ENCODE data around the gene FAAP20.

Gene FAAP20, protein sequence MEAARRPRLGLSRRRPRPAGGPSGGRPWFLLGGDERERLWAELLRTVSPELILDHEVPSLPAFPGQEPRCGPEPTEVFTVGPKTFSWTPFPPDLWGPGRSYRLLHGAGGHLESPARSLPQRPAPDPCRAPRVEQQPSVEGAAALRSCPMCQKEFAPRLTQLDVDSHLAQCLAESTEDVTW

GRCh38 chr1:2194319-2194897, at the start of gene FAAP20:
Gene FAAP20 (minus strand): TSS chr1:2194772. CDS start chr1:2194749, 23 bp downstream.
- DNase-seq = peak; percentile 11

GRCh38 chr1:2242814-2243725, 48.5 kb upstream of the FAAP20 start:
- DNase-seq = no peak

GRCh38 chr1:2241820-2242219, 47.2 kb upstream of the FAAP20 start:
- no peak for DNase-seq

DNA sequence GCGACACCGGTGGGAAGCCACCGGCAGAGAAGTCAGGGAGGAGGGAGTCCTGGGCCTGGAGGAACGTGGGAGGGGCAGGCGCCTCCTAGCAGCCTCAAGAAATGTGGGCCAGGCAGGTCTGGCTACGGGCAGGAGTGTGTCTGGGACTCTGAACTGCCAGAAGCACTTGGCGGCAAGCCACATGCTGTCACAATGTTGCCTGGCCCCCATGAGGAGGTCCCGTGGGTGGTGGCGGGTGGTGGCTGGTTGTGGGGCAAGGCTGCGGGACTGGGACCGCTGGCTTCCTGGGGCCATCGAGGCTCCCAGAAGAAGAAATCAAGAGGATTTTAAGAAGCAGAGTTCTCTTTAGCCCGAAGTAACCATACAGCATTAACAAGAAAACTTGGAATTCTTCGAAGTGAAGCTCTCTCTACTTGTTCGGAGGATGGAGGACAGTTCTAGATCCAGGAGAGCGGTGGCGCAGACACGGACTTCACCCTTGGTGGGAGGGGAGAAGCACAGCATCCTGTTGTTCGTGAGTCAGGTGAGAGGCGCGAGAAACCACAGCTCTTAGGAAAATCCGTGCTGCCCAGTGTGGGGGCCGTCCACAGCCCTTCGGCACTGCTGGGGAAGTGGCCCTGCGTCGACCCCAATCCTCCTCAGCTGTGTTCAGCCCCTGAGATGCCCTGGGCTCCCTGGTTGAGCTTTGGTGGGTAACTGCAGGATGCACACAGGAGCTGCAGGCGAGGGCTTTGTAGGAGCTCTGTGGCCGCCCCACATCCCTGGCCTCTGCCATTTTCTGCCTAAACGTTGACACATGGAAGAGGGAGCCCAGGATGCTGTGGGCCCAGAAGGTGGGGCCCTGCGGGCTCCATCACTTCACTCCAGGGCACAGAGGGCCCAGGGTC, 45.9 kb upstream of the FAAP20 start:
- no peak for DNase-seq

DNA sequence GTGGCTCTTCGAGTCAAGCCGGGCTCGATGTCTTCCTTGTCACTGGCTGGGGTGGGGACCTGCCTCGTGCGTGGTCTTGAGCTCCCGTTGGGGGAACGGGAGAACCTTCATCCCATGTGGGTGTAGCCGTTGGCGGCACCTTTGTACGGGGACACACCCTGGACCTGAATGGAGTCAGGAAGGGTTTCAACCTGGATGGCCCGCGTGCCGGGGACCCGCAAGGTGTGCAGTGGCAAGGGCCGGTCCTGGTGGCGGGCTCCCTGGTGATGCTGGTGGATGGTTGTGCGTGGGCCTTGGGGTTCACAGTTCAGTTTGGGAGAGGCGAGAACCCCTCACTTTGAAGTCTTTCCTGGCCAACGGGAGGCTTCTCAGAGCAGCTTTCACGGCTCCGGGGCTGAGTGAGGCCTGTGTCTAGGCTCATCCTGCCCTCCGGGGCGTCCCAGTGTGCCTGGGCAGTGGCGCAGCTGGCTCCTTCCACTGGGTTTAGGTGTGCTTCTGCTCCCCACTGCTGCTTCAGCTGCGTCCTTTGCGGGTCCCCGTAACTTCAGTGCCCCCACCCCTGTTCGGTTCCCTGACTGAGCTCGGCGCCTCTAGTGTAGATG, 44.9 kb upstream of the FAAP20 start:
- no peak for DNase-seq

- no peak for DNase-seq
Observed at GRCh38 chr1:2239013-2239370, 44.4 kb upstream of the FAAP20 start.

- no peak for DNase-seq
Observed at GRCh38 chr1:2238361-2239012, 43.9 kb upstream of the FAAP20 start.

- no peak for DNase-seq
Observed at GRCh38 chr1:2237773-2238172, 43.2 kb upstream of the FAAP20 start.

DNA sequence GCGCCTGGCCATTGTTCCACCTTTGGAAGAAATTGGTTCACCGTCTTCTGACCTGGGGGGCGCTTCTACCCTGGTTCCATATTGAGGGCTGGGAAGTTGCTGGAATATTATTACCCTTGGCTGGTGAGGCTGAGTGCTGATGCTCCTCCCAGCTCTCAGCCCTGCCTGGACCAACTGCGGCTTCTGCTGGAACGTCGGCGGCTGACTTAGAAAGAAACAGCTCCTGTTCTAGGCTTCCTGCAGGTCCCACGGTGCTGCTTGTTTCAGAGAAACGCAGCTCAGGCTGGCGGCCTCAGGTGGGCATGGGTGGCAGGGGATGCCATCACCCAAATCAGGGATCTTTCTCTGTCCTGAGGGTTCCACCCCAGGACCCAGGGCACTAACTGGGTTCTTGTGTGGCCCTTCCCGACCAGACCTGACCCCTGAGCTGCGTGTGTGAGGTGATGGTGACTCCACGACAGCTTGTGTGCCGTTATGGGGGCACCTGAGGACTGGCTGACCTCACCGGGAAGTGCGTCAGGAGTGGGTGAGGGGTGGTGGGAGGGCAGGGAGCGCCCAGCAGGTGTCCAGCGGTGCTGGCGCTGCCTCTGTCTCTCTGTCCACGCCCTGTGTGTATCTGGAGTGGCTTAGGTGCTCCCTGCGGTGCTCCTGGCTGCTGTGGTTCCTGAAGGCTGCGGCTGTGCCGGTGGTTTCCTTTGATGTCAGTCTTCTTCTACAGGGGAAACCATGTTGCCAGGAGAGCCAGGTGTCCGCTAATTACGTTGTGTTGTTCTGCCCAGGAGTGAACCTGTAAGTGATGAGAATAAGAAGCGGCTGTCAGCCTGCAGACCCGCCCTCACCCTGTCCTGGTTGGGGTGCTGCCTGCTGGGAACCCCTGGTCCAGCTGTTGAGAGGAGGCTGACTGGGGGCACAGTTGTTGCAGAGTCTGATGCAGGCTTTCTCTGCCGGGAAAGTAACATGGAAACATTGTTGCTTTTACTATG, 42.4 kb upstream of the FAAP20 start:
- no peak for DNase-seq

- no peak for DNase-seq
Observed at GRCh38 chr1:2235300-2235998, 40.9 kb upstream of the FAAP20 start.

GRCh38 chr1:2234762-2235113, 40.2 kb upstream of the FAAP20 start:
- DNase-seq = no peak

DNA sequence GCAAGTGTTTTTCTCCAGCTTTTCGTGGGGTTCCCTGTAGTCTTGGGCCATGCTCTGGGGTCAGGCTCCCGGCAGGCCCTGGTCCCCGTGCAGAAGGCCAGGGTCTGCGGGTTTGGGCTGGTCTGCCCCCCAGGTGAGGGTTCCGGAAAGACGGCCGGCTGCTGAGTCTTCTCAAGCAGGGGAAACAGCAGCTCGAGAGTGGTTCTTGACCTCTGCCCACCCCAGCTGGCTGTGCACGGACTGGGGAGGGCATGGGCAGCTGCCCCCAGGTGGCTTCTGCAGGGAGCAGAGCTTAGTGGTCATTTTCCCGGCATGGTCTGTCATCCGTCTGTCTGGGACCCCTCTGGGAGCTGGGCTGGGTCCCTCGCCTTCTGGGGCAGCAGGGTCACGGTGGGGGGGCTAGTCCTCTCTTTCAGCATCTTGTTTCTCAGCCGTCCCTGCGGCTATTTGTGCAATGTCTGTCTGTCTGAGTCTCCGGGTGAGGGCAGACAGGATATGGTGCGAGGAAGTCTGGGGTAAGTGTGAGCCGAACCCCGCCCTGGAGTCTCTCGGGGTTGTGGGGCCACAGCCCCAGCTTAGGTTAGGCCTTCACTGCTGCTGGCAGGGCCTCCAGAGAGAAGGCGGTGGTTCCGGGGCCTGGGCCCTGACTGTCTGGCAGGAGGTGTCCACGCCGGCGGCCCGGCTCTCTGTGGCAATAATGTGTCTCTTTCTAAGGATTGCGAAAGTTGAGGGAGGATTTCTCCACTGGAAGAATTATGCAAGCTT, 39.6 kb upstream of the FAAP20 start:
- no peak for DNase-seq

- no peak for DNase-seq
Observed at GRCh38 chr1:2233468-2233867, 38.9 kb upstream of the FAAP20 start.

GRCh38 chr1:2232916-2233438, 38.4 kb upstream of the FAAP20 start:
- DNase-seq = no peak

GRCh38 chr1:2232255-2232915, 37.8 kb upstream of the FAAP20 start:
- DNase-seq = no peak

- no peak for DNase-seq
Observed at GRCh38 chr1:2231532-2232254, 37.1 kb upstream of the FAAP20 start.

GRCh38 chr1:2230781-2231531, 36.4 kb upstream of the FAAP20 start:
- no peak for DNase-seq
